T-helper 2 cell (primary cell): Measurements from ENCODE around the gene ETS2.
"Not testable (repeated sequence)": the region's sequence is repeated elsewhere in the genome, so short reads cannot be mapped to it uniquely, and the experiment has no call there.

ENCODE experiments used
- DNase-seq, 5 experiments: peaks; one replicate each; pipeline versions ENCODE4 v3.0.0 to v3.0.0-alpha.2; 2012 to 2022

ETS2 gene

DNA sequence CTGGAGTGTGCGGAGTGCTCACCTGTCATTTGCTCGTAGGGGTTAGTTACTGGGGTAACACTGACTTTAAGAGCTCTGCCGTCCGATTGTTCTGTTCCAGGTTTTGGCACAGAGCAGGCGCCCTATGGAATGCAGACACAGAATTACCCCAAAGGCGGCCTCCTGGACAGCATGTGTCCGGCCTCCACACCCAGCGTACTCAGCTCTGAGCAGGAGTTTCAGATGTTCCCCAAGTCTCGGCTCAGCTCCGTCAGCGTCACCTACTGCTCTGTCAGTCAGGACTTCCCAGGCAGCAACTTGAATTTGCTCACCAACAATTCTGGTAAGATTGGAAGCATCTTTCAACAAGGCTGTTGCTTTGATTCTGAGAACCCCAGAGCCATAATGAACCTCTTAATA is 12.6 kb downstream of the ETS2 start:
- DNase-seq = no peak

DNA sequence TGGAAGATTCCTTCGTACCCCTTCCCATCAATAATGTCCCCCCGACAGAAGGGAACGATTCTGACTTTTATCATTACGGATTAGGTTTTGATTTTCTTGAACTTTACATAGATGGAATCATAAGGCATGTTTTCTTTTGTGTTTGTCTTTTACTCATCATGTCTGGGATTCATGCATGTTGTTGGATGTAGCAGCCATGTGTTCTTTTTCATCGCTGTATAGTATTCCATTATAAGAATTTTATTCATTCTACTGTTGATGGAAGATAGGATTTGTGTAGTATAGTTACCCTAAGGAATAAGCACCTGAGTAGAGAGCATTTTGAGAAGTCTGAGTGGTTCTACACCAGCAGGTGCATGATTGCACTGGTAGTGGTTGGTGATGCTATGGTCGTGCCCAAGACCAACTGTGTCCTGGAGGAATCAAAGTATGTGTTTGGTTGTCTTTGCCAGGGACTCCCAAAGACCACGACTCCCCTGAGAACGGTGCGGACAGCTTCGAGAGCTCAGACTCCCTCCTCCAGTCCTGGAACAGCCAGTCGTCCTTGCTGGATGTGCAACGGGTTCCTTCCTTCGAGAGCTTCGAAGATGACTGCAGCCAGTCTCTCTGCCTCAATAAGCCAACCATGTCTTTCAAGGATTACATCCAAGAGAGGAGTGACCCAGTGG is 13.5 kb downstream of the ETS2 start:
- no peak for DNase-seq

DNA sequence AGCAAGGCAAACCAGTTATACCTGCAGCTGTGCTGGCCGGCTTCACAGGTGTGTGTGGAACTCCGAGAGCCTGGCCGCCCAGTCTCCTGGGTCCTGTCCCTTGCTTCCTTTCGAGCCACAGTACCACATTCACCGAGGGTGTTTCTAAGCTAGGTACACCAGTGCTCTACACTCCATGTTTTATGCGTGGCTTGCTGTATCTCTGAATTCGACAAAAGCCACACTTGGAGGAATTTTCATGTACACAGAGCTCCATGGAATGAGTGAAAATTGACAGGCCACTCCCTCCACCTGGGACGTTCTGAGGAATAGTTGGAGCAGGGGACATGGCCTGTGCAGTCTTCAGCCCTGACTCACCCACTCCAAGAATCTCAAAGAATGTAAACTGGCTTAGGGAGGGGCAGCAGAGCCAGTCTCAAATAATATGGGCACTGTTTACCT is 14.0 kb downstream of the ETS2 start:
- DNase-seq = no peak

DNA sequence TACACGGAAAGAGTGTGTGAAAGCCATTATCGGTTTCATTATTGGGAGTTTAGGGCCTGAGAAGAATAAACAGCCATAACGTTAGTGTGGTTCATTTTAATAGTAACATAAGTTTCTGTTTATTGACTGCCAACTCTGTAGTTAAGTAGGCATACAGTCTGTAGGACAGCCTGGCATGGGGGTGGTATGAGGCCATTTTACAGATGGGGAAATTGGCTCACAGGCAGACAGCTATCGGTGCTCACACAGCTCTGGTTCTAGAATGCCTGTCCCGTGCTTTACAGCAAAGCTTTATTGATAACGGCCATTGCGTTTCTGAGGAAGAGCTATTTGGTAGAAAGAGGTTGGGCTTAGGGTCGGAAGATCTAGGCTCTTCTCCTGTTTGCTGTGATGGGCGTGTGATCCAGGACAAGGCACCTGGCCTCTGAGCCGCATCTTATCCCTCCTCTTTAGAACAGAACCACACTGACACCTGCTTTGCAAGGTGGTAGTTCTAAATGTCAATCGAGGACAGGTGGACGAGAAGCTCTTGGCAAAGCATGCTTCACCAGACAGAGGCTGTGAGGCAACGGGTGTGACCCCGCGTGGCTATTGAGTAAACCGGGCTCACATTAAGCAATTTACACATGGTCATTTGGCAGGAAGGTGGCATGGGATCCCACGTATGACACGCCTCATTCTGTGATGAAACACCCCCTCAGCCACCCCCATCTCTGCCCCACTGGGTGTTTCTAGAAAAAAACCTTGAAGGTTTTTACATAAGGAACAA is 14.9 kb downstream of the ETS2 start:
- no peak for DNase-seq

DNA sequence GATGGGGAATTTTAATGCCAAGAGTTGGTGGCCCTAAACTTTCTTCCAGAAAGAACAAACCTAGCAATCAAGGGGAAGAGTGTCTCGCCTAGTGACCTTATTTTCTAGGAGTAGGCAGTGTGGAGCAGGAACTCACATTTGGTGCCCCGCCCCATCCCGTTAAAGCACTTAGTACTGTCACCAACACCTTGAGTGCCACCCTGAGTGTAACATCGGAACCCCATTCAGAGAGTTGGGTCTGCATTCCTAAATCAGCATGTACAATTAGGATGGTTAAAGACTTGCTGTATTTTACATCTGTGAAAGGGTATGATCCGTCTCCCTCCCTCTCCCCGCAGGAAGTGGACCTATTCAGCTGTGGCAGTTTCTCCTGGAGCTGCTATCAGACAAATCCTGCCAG is 15.5 kb downstream of the ETS2 start:
- no peak for DNase-seq

DNA sequence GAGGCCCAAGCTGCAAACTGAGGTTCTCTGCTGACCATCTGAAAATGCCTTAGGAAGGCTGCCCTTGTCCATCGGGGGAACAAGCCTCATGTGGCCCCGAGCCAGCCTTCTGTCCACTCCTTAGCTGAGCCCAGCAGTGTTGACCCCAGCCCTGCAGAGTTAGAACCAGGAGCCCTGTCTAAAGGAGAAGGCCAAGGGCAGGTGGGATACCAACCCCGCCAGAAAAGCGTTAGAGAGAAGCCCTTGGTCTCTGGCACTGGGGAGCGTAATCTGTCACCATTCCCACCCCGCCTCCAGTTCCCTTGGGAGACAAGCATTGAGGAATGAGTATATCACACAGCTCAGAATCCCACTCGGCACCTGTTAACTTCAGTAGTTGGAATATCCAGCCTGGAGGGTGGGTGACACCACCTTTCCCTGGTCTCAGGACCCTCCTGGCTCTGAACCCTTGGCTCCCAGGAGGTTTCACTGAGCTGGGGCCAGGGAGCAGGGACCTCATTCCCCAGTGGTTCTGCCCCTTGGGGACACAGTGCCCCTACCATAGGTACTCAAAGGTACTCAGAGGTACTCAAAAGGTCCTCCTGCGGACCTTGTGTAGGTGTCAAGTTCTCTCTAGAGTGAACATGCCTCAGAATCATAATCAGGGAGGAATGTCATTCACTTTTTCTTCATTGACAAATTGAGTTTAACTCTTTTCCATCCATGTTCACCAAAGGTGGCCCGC is 16.4 kb downstream of the ETS2 start:
- no peak for DNase-seq

DNA sequence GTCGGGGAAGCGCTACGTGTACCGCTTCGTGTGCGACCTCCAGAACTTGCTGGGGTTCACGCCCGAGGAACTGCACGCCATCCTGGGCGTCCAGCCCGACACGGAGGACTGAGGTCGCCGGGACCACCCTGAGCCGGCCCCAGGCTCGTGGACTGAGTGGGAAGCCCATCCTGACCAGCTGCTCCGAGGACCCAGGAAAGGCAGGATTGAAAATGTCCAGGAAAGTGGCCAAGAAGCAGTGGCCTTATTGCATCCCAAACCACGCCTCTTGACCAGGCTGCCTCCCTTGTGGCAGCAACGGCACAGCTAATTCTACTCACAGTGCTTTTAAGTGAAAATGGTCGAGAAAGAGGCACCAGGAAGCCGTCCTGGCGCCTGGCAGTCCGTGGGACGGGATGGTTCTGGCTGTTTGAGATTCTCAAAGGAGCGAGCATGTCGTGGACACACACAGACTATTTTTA is 17.1 kb downstream of the ETS2 start:
- DNase-seq = no peak

DNA sequence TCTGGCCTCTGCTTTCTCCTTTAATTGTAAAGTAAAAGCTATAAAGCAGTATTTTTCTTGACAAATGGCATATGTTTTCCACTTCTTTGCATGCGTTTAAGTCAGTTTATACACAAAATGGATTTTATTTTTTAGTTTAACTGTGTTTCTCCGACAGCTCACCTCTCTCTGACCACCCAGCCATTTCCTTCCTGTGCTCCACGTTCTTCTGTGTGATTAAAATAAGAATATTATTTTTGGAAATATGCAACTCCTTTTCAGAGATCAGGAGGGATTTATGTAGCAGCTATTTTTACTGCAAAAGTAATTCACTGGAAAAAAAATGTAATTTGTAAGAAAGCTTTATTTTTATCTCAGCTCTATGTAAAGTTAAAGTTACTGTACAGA is 18.0 kb downstream of the ETS2 start:
- DNase-seq = no peak

DNA sequence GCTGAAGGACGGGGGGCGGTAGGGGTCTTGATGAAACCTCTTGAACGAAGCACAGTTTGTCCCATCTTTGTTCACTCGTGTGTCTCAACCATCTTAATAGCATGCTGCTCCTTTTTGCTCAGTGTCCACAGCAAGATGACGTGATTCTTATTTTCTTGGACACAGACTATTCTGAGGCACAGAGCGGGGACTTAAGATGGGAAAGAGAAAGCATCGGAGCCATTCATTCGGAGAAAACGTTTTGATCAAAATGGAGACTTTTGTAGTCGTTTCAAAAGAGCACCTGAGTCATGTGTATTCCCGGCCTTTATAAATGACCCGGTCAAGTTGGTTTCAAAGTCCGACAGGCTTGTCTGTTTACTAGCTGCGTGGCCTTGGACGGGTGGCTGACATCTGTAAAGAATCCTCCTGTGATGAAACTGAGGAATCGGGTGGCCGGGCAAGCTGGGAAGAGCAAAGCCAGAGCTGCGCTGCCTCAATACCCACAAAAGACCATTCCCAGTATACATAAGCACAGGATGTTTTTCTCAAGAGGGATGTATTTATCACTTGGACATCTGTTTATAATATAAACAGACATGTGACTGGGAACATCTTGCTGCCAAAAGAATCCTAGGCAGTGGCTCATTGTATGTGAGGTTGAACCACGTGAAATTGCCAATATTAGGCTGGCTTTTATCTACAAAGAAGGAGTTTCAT is 18.5 kb downstream of the ETS2 start:
- no peak for DNase-seq

DNA sequence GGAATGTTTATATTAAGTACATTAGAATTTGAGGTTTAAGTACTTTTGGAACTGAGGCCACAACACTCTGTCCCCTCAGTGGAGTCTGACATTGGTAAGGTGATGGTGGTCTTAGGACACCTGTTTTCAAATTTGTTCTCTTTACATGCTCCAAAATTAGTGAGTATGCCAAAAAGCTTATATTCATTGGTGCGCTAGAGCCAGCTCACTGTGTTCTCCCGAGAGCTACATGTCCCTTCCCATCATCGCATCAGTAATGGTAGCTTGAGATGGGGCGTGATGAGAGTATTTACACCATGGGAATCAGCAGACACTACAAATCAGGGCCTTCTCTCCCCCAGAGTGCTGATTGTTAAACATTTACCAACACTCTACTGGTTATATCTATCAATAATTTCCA is 19.5 kb downstream of the ETS2 start:
- DNase-seq = no peak

DNA sequence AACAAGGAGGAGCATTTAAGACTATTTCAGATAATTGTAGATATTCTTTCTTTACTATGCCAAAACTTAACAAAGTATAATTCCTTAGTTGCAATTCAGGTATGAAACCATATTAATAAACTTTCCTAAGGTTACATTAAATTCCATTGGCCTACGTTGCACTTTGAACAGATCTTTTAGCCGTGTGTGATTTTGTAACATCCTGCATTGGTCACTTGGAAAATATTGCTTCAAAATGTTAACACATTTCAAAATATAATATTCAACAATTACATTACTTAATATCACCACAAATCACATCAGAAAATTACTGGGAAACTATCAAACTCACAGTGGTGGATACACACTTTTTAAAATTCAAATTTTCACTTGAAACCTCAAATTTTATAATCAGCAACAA is 20.2 kb downstream of the ETS2 start:
- DNase-seq = no peak

DNA sequence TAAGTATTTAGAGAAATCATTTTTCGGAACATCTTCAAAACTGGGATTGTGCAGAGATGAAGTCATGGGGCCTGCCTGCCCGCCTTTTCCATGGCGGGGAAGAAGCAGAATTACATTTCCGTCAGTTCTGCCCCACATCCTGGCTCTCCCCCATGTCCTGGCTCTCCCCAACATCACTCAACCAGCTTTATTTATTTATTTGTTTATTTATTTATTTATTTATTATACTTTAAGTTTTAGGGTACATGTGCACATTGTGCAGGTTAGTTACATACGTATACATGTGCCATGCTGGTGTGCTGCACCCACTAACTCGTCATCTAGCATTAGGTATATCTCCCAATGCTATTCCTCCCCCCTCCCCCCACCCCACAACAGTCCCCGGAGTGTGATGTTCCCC is 22.4 kb downstream of the ETS2 start:
- DNase-seq = not testable (repeated sequence)

DNA sequence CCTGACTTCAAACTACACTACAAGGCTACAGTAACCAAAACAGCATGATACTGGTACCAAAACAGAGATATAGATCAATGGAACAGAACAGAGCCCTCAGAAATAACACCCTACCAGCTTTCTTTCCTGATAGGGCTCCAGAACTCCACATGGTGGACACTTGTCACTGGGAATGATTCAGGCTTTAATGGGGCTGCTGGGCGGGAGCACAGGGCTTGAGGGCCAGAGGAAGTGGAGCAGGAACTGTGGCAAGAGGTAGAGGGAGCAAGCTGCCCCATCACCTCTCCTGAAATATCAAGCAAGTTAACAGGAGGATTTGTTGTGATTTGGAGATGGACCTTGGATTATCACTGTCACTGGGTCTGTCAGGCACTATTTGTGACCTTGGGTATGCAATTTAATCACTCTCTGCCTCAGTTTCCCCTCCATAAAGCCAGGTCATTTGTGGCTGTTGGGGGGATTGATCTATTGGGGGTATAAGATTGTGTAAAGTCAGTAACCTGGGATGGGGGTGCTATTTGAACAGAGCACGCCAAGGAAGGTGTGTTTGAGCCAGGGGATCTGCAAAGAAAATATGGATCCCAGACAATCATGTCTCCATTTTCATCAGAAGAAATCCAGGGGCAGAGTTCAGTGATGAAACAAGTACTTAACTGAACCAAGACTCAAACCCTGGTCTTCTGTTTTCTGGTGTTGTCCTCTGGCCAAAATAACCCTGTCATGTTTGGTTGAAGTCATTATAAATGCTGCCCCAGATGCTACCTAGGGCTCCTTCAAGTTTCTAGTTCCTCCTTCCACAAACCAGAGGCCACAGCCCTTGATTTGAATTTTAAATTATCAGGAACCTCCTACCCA is 25.2 kb downstream of the ETS2 start:
- DNase-seq = no peak

DNA sequence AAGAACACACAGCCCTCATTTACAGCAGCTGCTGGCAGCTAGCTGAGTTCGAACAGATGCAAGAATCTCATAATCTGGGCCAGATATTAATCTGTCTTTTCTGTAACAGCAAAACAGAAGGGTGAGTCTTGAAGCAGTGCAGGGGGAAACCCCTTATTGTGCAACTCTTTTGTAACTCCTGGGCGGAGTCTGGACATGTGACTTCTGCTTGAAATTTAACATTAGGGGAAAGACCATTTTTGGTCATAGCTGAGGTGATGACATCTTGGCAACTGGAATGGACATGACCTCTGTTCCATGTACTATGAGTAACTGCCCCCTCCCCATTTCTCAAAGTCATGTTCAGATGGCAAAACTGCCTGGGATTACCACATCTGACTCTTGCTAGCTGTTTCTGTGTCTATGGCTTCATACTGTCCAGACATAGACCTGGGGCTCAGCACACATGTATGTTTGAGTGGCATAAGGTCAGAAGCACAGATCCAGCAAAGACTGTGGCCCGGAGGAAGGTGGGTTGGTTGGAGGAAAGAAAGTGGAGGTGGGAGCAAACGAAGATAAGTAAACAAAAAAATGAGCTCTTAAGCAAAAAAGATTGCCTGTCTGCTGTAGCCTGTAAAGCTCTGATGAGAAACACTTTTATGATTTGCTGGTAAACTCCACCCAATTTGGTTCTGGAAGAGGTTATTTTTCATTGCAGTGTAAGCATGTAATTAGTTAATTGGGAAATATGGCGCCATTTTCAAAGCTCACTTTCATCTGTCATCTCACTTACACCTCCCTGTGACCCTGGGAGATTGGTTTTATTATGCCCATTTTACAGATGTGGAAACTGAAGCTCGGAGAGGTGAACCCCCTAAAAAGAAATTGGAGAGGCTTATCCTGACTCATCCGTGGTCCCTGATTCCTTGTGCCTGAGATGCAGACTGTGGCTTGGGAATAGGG is 26.1 kb downstream of the ETS2 start:
- DNase-seq = peak in 2 of 5 experiments; percentile 48 to 87

DNA sequence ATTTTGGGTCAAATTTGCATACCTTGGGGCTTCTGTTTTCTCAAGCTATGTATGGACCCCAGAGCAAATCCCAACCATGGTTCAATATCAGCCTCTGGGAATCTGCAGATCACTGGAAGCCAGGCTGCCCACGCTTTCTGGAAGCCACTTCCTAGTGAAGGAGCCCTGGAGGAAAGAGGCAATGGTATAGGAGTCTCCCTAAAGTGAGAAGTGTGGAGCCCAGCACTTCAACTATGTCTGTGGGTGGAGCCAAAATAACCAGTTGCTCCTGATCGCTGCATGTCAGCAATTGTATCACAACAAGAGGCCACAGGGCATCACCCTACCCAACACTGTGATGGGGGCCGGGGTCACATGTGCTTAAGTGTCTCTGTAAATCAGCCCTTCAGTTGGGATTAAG is 26.9 kb downstream of the ETS2 start:
- no peak for DNase-seq

DNA sequence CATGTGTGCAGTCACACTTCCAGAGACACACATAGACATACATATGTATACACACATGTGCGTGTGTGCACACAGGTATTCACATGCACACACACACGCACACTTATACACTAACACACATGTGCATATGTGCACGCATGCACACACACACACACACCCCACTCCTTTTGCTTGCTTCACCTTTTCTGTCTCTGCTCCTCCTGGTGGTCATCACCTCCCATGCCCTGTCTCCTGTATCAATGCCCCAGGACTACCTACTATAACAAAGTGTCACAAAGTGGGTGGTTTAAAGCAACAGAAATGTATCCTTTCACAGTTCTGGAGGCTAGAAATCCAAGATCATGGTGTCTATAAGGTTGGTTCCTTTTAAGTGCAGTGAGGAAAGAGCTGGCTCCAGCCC is 27.4 kb downstream of the ETS2 start:
- no peak for DNase-seq

DNA sequence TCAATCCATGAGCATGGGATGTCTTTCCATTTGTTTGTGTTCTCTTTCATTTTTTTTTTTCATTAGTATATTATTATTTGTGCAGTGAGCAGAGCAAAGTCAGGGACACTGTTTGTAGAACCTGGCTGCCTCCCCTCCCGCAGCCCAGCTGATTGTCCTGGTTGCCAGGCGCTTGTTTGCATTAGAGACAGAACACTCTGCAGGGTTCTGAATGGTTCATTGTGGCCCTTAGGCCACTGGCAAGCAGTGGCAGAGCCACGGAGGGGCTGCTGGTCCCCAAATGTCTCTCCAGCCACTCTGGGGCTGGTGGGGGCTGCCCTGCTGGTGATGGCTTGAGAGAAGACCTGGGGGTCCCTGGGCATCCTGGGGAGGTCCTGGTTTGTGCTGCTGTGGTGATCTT is 29.0 kb downstream of the ETS2 start:
- no peak for DNase-seq

DNA sequence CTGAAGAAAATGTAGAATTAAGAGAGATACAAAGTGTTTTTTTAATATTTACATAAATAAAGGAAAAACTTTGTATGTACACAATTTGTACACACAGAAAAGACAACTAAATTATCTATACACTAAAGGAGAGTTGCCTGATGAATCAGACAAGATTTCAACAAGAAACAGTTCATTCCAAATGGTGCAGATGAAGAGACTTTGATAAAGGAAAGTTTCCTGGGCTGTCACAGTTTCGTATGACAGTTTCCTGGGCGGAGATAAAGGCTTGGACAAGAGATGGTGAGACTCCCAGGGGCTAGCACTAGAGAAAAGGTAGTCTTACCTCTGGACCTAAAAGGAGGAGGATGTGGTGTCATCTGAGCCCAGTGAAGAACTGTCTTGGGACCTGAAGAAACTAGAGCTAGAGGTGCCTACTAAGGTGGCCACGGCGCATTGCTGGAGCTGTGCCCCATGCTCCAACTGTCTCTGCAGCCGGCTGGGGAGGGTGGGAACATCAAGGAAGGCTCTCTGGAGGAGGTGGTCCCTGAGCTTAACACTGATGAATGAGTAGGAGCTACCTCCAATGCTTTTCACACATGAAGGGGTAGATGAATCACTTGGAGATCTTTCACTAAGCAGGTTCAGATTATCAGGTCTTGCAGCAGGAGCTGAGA is 32.2 kb downstream of the ETS2 start:
- no peak for DNase-seq

DNA sequence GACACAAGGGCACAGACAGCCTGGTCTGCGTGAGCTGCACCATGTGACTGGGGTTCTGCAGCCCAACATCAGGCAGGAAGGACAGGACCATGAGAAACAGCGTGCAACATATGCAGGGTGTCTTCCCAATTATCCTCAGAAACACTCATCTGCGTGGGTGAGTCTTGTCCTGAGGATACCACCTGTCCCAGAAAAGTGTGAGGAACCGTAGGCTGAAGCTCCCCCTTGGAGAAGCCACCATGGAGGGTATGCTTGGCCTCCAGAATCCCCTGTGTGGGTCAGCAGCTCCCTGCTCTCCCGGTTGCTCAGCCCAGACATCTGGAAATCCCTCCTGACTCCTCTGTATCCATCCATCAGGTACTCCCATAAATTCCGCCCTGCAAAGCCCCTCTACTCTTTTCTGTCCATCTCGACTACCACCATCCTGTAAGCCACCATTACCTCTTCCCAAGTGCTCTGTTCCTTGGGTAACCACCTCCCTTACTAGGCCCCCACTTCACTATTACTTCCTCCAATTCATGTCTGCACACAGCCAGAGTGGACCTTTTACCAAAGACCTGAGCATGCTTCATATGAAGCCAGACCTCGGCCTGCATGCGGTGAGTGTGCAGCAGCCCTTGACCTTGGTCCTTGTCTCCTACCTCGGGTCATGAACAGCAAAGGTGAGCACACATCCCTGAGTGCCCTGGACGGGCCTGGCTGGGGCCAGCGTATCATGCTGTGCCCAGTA is 33.0 kb downstream of the ETS2 start:
- no peak for DNase-seq
